WTC11 (cell line): Measurements from ENCODE around the gene GPC5. TPM values are rescaled to one million over a fixed set of nuclear protein-coding genes. Genes with fewer than 3 reads are reported as not detected.

Experiments used
- ATAC-seq: fragments of 200-7000 bp; cut with Tn5 transposase; 2 replicates; pipeline ENCODE4 v1.10.0; 2021; ENCODE audit warnings: mild to moderate bottlenecking, moderate library complexity
- CTCF ChIA-PET: fragments of 300-600 bp; sonication (Branson Sonifier 250); formaldehyde crosslinking; loops from one replicate; lab custom pipeline; 2021; ENCODE audit warnings: antibody characterized with exemption; lab: Charles Lee
- POLR2A ChIA-PET: fragments of 350-600 bp; sonication (Branson Sonifier 250); formaldehyde crosslinking; loops from one replicate; lab custom pipeline; 2021; ENCODE audit warnings: antibody characterized with exemption; lab: Charles Lee
- DNase-seq: peaks from one replicate; pipeline ENCODE4 v3.0.0; 2021; ENCODE audit warnings: low spot score
- H3K27ac Mint-ChIP-seq: 2 replicates; pipeline ENCODE4 v1.8.0; 2021; ENCODE audit warnings: mixed read lengths
- H3K27me3 Mint-ChIP-seq: 2 replicates; pipeline ENCODE4 v1.8.0; 2021; ENCODE audit warnings: low read depth, mild to moderate bottlenecking, moderate library complexity, mixed read lengths
- H3K36me3 Mint-ChIP-seq: 2 replicates; pipeline ENCODE4 v1.8.0; 2021; ENCODE audit warnings: mixed read lengths
- H3K4me1 Mint-ChIP-seq: 2 replicates; pipeline ENCODE4 v1.8.0; 2022; ENCODE audit warnings: mixed read lengths
- H3K4me3 Mint-ChIP-seq: 2 replicates; pipeline ENCODE4 v1.8.0; 2021; ENCODE audit warnings: mild to moderate bottlenecking, moderate library complexity, mixed read lengths
- H3K9me3 Mint-ChIP-seq: 2 replicates; pipeline ENCODE4 v1.8.0; 2021; ENCODE audit warnings: mixed read lengths
- CBFB ChIP-seq: sonication (generic); formaldehyde crosslinking; IDR thresholded peaks from 2 replicates; pipeline ENCODE4 v1.8.1; 2022; ENCODE audit warnings: mild to moderate bottlenecking, low read depth, missing genetic modification reagents
- CTCF ChIP-seq: fragments of 200-600 bp; IDR thresholded peaks from 2 replicates; pipeline ENCODE4 v1.8.0; 2022; ENCODE audit warnings: antibody characterized with exemption
- ELF4 ChIP-seq: sonication (generic); formaldehyde crosslinking; IDR thresholded peaks from 2 replicates; pipeline ENCODE4 v1.8.1; 2022; ENCODE audit warnings: low read depth, mild to moderate bottlenecking, moderate library complexity, missing genetic modification reagents
- ESRRA ChIP-seq: sonication (generic); formaldehyde crosslinking; IDR thresholded peaks from 2 replicates; pipeline ENCODE4 v1.8.1; 2022; ENCODE audit warnings: mild to moderate bottlenecking, missing genetic modification reagents, borderline replicate concordance
- FOXJ3 ChIP-seq: sonication (generic); formaldehyde crosslinking; IDR thresholded peaks from 2 replicates; pipeline ENCODE4 v1.9.0; 2021; ENCODE audit warnings: missing genetic modification reagents, mild to moderate bottlenecking, borderline replicate concordance
- KAT7 ChIP-seq: sonication (generic); formaldehyde crosslinking; IDR thresholded peaks from 2 replicates; pipeline ENCODE4 v1.8.1; 2023; ENCODE audit warnings: missing genetic modification reagents, mild to moderate bottlenecking, borderline replicate concordance
- MYBL2 ChIP-seq: sonication (generic); formaldehyde crosslinking; IDR thresholded peaks from 2 replicates; pipeline ENCODE4 v1.8.1; 2023; ENCODE audit warnings: mild to moderate bottlenecking, moderate library complexity, missing genetic modification reagents
- NFE2L1 ChIP-seq: sonication (generic); formaldehyde crosslinking; IDR thresholded peaks from 2 replicates; pipeline ENCODE4 v1.8.1; 2023; ENCODE audit warnings: missing genetic modification reagents
- NR1H2 ChIP-seq: sonication (generic); formaldehyde crosslinking; IDR thresholded peaks from 2 replicates; pipeline ENCODE4 v1.9.0; 2021; ENCODE audit warnings: mild to moderate bottlenecking, moderate library complexity, missing genetic modification reagents
- RELA ChIP-seq: sonication (generic); formaldehyde crosslinking; IDR thresholded peaks from 2 replicates; pipeline ENCODE4 v1.8.1; 2022; ENCODE audit warnings: missing genetic modification reagents, mild to moderate bottlenecking, borderline replicate concordance
- SMAD3 ChIP-seq: sonication (generic); formaldehyde crosslinking; IDR thresholded peaks from 2 replicates; pipeline ENCODE4 v1.8.0; 2022; ENCODE audit warnings: missing genetic modification reagents, mild to moderate bottlenecking, borderline replicate concordance
- TEAD1 ChIP-seq: sonication (generic); formaldehyde crosslinking; IDR thresholded peaks from 2 replicates; pipeline ENCODE4 v1.8.0; 2022; ENCODE audit warnings: mild to moderate bottlenecking, missing genetic modification reagents
- TP53 ChIP-seq: sonication (generic); formaldehyde crosslinking; IDR thresholded peaks from 2 replicates; pipeline ENCODE4 v1.8.1; 2023; ENCODE audit warnings: mild to moderate bottlenecking, missing genetic modification reagents
- ZNF317 ChIP-seq: sonication (generic); formaldehyde crosslinking; IDR thresholded peaks from 2 replicates; pipeline ENCODE4 v1.8.1; 2023; ENCODE audit warnings: low read depth, mild to moderate bottlenecking, moderate library complexity, missing genetic modification reagents, borderline replicate concordance
- ZNF396 ChIP-seq: fragments of 250-450 bp; sonication (Bioruptor Pico); IDR thresholded peaks from 2 replicates; pipeline ENCODE4 v1.8.0; 2021; ENCODE audit warnings: mild to moderate bottlenecking, moderate library complexity, borderline replicate concordance
- ZNF532 ChIP-seq: fragments of 250-450 bp; sonication (Bioruptor Pico); IDR thresholded peaks from 2 replicates; pipeline ENCODE4 v1.9.0; 2021; ENCODE audit warnings: mild to moderate bottlenecking, borderline replicate concordance
- total RNA-seq: library from RNA; stranded (reverse); gene quantifications from 3 replicates; pipeline ENCODE4 v1.2.3, GENCODE V29; 2021
- TF ChIP-seq, protein P1 (sequence below): sonication (generic); formaldehyde crosslinking; IDR thresholded peaks from 2 replicates; pipeline ENCODE4 v1.8.1; 2023; ENCODE audit warnings: mild to moderate bottlenecking, moderate library complexity, missing genetic modification reagents
- TF ChIP-seq, protein P2 (sequence below): fragments of 250-450 bp; sonication (Bioruptor Pico); conservative IDR thresholded peaks from 2 replicates; pipeline ENCODE4 v1.9.0; 2021; ENCODE audit warnings: mild to moderate bottlenecking
- TF ChIP-seq, protein P3 (sequence below): sonication (generic); formaldehyde crosslinking; IDR thresholded peaks from 2 replicates; pipeline ENCODE4 v1.8.0; 2022; ENCODE audit warnings: mild to moderate bottlenecking, missing genetic modification reagents
- TF ChIP-seq, protein P4 (sequence below): fragments of 250-450 bp; sonication (Bioruptor Pico); IDR thresholded peaks from 2 replicates; pipeline ENCODE4 v1.8.0; 2021; ENCODE audit warnings: mild to moderate bottlenecking

The GPC5 gene
- total RNA-seq, 1 experiment from 2014 or later = 0.46 TPM

DNA sequence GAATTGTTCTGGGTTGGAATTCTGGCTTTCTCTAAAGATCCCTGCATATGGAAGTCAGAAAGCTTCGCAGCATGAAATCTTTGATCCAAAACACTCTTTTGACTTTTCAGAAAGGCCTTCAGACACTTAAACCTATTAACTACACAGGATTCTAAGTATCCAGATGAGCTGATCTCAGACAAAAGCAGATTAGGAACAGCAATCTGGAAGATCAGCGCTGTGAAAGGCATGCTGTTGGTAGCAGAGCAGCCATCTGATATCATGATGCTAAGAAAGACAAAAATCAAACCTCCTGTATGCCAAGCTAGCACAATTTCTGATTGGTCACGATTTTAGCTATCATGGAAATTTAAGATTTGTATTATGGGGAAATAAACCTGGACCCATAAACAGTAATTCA is 589.9 kb downstream of the GPC5 start:
- Mint-ChIP-seq H3K36me3 (no peaks in the 10 kb centered on the region), H3K9me3 (no peaks in the 10 kb centered on the region), H3K4me3 (no peak overlapping the region), H3K27ac (no peak overlapping the region), H3K27me3 (no peaks in the 10 kb centered on the region), H3K4me1 (peaks cover 5% of the 10 kb centered on the region)
- no peak for DNase-seq
- TF ChIP-seq MYBL2 (CRISPR knock-in tag) (no peak), ZNF396 (no peak), RELA (CRISPR knock-in tag) (no peak), TEAD1 (CRISPR knock-in tag) (no peak), ZNF532 (no peak), CTCF (no peak), CBFB (CRISPR knock-in tag) (no peak), SMAD3 (CRISPR knock-in tag) (no peak), ESRRA (no peak), NR1H2 (CRISPR knock-in tag) (no peak), ELF4 (no peak), KAT7 (CRISPR knock-in tag) (no peak), TP53 (CRISPR knock-in tag) (no peak), NFE2L1 (CRISPR knock-in tag) (no peak), FOXJ3 (CRISPR knock-in tag) (no peak), ZNF317 (CRISPR knock-in tag) (no peak)
- TF ChIP-seq, protein P1, sequence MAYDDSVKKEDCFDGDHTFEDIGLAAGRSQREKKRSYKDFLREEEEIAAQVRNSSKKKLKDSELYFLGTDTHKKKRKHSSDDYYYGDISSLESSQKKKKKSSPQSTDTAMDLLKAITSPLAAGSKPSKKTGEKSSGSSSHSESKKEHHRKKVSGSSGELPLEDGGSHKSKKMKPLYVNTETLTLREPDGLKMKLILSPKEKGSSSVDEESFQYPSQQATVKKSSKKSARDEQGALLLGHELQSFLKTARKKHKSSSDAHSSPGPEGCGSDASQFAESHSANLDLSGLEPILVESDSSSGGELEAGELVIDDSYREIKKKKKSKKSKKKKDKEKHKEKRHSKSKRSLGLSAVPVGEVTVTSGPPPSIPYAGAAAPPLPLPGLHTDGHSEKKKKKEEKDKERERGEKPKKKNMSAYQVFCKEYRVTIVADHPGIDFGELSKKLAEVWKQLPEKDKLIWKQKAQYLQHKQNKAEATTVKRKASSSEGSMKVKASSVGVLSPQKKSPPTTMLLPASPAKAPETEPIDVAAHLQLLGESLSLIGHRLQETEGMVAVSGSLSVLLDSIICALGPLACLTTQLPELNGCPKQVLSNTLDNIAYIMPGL (CRISPR knock-in tag) = no peak
- TF ChIP-seq, protein P2, sequence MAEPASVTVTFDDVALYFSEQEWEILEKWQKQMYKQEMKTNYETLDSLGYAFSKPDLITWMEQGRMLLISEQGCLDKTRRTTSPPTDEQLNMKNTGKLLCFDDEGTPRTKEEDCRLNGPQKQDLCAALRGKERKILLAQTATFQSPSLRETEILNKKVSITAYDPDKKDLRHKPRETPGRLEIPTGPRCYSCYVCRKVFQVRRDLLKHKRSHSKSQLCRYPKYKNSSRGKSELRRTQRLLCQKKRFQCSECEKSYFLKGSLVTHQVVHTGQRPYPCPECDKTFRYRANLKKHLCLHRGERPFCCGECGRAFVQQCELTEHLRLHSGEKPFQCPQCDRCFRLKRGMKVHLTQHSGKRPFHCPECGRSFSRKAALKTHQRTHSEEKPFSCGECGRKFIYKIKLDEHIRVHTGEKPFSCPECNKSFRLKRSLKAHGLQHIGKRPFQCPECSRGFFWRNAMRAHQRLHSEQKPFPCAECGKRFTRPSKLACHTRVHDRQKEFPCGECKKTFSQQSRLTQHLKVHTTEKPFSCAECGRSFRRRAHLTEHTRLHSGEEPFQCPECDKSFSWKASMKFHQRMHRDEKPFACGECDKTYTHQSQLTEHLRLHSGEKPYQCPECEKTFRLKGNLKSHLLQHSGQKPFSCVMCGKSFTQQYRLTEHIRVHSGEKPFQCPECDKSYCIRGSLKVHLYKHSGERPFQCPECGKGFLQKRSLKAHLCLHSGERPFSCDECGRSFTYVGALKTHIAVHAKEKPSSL = no peak
- TF ChIP-seq, protein P3, sequence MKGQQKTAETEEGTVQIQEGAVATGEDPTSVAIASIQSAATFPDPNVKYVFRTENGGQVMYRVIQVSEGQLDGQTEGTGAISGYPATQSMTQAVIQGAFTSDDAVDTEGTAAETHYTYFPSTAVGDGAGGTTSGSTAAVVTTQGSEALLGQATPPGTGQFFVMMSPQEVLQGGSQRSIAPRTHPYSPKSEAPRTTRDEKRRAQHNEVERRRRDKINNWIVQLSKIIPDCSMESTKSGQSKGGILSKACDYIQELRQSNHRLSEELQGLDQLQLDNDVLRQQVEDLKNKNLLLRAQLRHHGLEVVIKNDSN = no peak
- TF ChIP-seq, protein P4, sequence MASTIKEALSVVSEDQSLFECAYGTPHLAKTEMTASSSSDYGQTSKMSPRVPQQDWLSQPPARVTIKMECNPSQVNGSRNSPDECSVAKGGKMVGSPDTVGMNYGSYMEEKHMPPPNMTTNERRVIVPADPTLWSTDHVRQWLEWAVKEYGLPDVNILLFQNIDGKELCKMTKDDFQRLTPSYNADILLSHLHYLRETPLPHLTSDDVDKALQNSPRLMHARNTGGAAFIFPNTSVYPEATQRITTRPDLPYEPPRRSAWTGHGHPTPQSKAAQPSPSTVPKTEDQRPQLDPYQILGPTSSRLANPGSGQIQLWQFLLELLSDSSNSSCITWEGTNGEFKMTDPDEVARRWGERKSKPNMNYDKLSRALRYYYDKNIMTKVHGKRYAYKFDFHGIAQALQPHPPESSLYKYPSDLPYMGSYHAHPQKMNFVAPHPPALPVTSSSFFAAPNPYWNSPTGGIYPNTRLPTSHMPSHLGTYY (CRISPR knock-in tag) = no peak
- CTCF ChIA-PET = no interaction called here
- ATAC-seq = no peak
- POLR2A ChIA-PET = no interaction called here
